Natural killer cell (primary cell): ENCODE data around the gene RBM44. TPM values are rescaled to one million over a fixed set of nuclear protein-coding genes. Genes with fewer than 3 reads are reported as not detected.

Experiments
- ATAC-seq, 3 donors: fragments of 150-1000 bp in 2 of 3; fragments of 200-7000 bp in 1 of 3; cut with Tn5 transposase; 1 replicate in 1 of 3; 2 replicates in 2 of 3; pipeline ENCODE4 v1.10.0; 2021; ENCODE audit warnings: mild to moderate bottlenecking in 2 of 3, moderate library complexity in 2 of 3
- DNase-seq, 2 donors: peaks; one replicate each; pipeline versions ENCODE4 v3.0.0 to v3.0.0-alpha.2; 2013 to 2021; ENCODE audit warnings: mixed read lengths in 1 of 2
- H3K27ac ChIP-seq: one replicate; pipeline ENCODE4 v1.5.1; 2013; ENCODE audit warnings: mild to moderate bottlenecking, low read length
- H3K27me3 ChIP-seq: one replicate; pipeline ENCODE4 v1.6.1; 2013; ENCODE audit warnings: low read length; ENCODE audit not compliant: control insufficient read depth, insufficient read depth
- H3K36me3 ChIP-seq: one replicate; pipeline ENCODE4 v1.6.1; 2013; ENCODE audit warnings: low read length; ENCODE audit not compliant: control insufficient read depth, insufficient read depth
- H3K4me1 ChIP-seq: one replicate; pipeline ENCODE4 v1.6.1; 2013; ENCODE audit warnings: low read length; ENCODE audit not compliant: control insufficient read depth, insufficient read depth
- H3K4me3 ChIP-seq: one replicate; pipeline ENCODE4 v1.5.1; 2013; ENCODE audit warnings: low read length
- H3K9me3 ChIP-seq: one replicate; pipeline ENCODE4 v1.6.1; 2013; ENCODE audit warnings: low read length; ENCODE audit not compliant: control insufficient read depth, insufficient read depth
- H3K27ac Mint-ChIP-seq, 2 donors: one replicate each; pipeline ENCODE4 v1.8.0; 2022; ENCODE audit warnings: mild to moderate bottlenecking in 2 of 2, mixed read lengths in 2 of 2, moderate library complexity in 1 of 2
- H3K27me3 Mint-ChIP-seq, 2 donors: one replicate each; pipeline ENCODE4 v1.8.0; 2022; ENCODE audit warnings: low read depth in 2 of 2, mixed read lengths in 2 of 2
- H3K36me3 Mint-ChIP-seq: one replicate; pipeline ENCODE4 v1.8.0; 2022; ENCODE audit warnings: mixed read lengths
- H3K4me1 Mint-ChIP-seq, 2 donors: one replicate each; pipeline ENCODE4 v1.8.0; 2022; ENCODE audit warnings: mixed read lengths in 2 of 2
- H3K4me3 Mint-ChIP-seq: one replicate; pipeline ENCODE4 v1.8.0; 2022; ENCODE audit warnings: mild to moderate bottlenecking, moderate library complexity, mixed read lengths
- H3K9me3 Mint-ChIP-seq, 2 donors: one replicate each; pipeline ENCODE4 v1.8.0; 2022; ENCODE audit warnings: mixed read lengths in 2 of 2
- WGBS: methylation state at CpG from one replicate; pipeline ENCODE4 v1.1.7; 2013; ENCODE audit warnings: missing lambda C conversion rate; ENCODE audit not compliant: insufficient coverage; 5-methylcytosine and 5-hydroxymethylcytosine counted together
- intact Hi-C: fragments of 100-400 bp; cut with micrococcal nuclease; formaldehyde crosslinking; loops from one replicate; pipeline ENCODE4 v1.14.2; 2022
- total RNA-seq, 4 donors: library from RNA; stranded (reverse); fragments of 120-200 nt in 1 of 4; gene quantifications; one replicate each; pipeline versions ENCODE4 v1.2.3 to v1.2.4, GENCODE V29; 2013 to 2022
- TF ChIP-seq, protein P1 (sequence below): fragments of 200-600 bp; IDR thresholded peaks from one replicate; pipeline ENCODE4 v1.8.0; 2022; ENCODE audit warnings: antibody characterized with exemption

RBM44 gene
- total RNA-seq, 3 donors from 2014 or later (not counting 1 experiment from before 2014, with no cell fraction given), result 1.8 to 5.0 (median 2.9) TPM

DNA sequence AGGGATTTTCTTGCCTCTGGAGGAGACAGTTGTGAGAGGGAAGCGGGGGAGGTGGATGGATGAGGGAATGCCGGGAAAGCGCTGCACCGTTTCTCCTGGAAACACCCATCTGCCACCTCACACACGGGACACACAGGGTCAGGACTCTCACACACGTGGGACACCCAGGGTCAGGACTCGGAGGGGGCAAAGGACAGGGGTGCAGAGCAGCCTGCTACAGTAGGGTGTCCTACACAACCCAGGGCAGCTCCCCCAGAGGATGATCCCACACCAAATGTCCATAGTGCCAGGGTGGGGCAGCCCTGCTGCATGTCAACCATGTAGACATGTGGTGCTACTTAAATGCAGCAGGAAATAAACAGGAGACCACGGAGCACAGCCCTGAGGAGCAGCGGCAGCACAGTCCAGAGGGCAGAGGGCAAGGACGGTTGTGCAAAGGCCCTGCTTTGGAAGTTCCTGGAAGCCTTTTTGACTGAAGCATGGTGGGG, 65.9 kb downstream of the RBM44 start:
- Mint-ChIP-seq H3K4me1 (peaks cover 19 to 25% of the 10 kb centered on the region in 2 donors), H3K4me3 (no peak overlapping the region), H3K9me3 (no peaks in the 10 kb centered on the region), H3K36me3 (no peaks in the 10 kb centered on the region), H3K27ac (peak overlapping the region in 1 of 2 donors; percentile 66), H3K27me3 (peaks cover 0 to 6% of the 10 kb centered on the region in 2 donors)
- Histone ChIP-seq H3K27ac (no peak overlapping the region), H3K4me3 (no peak overlapping the region), H3K9me3 (no peaks in the 10 kb centered on the region), H3K4me1 (peaks cover 17% of the 10 kb centered on the region), H3K36me3 (no peaks in the 10 kb centered on the region), H3K27me3 (no peaks in the 10 kb centered on the region)
- 92% methylated on average over 8 of the region's 10 CpGs for WGBS
- ATAC-seq, result no peak
- DNase-seq, result no peak
- TF ChIP-seq, protein P1, sequence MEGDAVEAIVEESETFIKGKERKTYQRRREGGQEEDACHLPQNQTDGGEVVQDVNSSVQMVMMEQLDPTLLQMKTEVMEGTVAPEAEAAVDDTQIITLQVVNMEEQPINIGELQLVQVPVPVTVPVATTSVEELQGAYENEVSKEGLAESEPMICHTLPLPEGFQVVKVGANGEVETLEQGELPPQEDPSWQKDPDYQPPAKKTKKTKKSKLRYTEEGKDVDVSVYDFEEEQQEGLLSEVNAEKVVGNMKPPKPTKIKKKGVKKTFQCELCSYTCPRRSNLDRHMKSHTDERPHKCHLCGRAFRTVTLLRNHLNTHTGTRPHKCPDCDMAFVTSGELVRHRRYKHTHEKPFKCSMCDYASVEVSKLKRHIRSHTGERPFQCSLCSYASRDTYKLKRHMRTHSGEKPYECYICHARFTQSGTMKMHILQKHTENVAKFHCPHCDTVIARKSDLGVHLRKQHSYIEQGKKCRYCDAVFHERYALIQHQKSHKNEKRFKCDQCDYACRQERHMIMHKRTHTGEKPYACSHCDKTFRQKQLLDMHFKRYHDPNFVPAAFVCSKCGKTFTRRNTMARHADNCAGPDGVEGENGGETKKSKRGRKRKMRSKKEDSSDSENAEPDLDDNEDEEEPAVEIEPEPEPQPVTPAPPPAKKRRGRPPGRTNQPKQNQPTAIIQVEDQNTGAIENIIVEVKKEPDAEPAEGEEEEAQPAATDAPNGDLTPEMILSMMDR, result no peak
- intact Hi-C loops, result no loop called here

DNA sequence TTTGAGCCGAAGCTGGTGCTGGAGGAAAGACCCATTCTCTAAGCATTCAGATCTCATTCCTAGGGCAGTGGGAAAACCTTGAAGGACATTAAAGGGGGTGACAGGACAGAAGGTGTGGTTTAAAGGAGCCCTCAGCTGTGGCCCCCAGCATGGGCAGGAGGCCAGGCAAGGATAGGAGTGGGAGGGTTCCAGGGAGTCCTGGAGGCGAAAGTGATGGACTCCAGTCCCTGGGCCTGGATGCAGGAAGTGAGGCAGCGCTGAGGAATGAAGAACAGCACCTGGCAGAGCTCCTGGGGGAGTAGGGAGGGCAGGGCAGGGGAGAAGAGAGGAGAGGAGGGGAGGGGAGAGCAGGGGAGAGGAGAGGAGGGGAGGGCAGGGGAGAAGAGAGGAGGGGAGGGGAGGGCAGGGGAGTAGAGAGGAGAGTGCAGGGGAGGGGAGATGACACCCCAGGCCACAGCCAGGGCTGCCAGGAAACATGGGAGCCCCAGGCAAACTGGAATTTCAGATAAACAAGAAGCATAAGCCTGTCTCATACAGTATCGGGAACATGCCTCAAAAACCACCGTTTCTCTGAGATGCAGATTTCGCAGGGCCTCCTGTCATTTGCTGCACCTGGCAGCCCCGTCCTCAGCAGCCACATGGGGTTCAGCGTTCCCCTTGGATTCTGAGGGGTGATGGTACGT, 66.5 kb downstream of the RBM44 start:
- H3K27me3 ChIP-seq, result no peaks in the 10 kb centered on the region
- H3K27ac ChIP-seq, result no peak overlapping the region
- no peak overlapping the region for H3K4me3 ChIP-seq
- peaks cover 13% of the 10 kb centered on the region for H3K4me1 ChIP-seq
- DNase-seq, result no peak
- no peaks in the 10 kb centered on the region for H3K9me3 ChIP-seq
- H3K4me3 Mint-ChIP-seq, result no peak overlapping the region
- peak overlapping the region in 1 of 2 donors; percentile 66 for H3K27ac Mint-ChIP-seq
- WGBS, result 75% methylated on average over 9 of the region's 9 CpGs
- TF ChIP-seq, protein P1, result no peak
- peaks cover 0 to 6% of the 10 kb centered on the region in 2 donors for H3K27me3 Mint-ChIP-seq
- intact Hi-C loops, result no loop called here
- no peaks in the 10 kb centered on the region for H3K9me3 Mint-ChIP-seq
- no peak for ATAC-seq
- H3K4me1 Mint-ChIP-seq, result peaks cover 19 to 23% of the 10 kb centered on the region in 2 donors
- H3K36me3 Mint-ChIP-seq, result no peaks in the 10 kb centered on the region
- no peaks in the 10 kb centered on the region for H3K36me3 ChIP-seq

DNA sequence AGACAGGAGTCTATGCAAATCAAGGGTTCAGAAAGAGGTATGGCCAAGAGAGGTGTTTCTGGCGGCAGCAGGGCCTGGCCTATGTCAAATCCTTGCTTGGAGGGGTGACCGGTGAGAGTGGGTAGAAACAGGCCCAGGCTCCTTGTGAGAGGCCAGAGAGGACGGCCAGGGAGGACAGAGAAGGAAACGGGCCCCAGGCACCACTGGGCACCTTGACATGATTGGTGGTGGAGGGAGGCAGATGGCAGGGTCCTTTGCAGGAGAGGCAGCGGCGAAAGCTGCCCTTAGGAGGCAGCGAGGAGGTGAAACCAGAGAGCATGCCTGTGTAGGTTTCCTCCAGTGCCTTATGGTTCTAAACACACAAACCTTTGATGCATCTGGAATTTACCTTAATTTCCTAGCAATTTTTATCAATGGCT, 67.1 kb downstream of the RBM44 start:
- Histone ChIP-seq H3K36me3 (no peaks in the 10 kb centered on the region), H3K9me3 (no peaks in the 10 kb centered on the region), H3K27ac (no peak overlapping the region), H3K4me1 (peaks cover 7% of the 10 kb centered on the region), H3K4me3 (no peak overlapping the region), H3K27me3 (no peaks in the 10 kb centered on the region)
- TF ChIP-seq, protein P1, result no peak
- no peaks in the 10 kb centered on the region for H3K36me3 Mint-ChIP-seq
- peak overlapping the region in 1 of 2 donors; percentile 66 for H3K27ac Mint-ChIP-seq
- H3K9me3 Mint-ChIP-seq, result no peaks in the 10 kb centered on the region
- peaks cover 0 to 9% of the 10 kb centered on the region in 2 donors for H3K27me3 Mint-ChIP-seq
- ATAC-seq (no peak), DNase-seq (no peak)
- no peak overlapping the region for H3K4me3 Mint-ChIP-seq
- peaks cover 13 to 24% of the 10 kb centered on the region in 2 donors for H3K4me1 Mint-ChIP-seq
- 74% methylated on average over 7 of the region's 7 CpGs for WGBS
- intact Hi-C loops, result no loop called here
